Measurements from ENCODE around the gene PRR7. TPM values are rescaled to one million over a fixed set of nuclear protein-coding genes. Genes with fewer than 3 reads are reported as not detected.

PRR7 gene
- polyA plus RNA-seq, 2 donors, result 2.0 to 4.9 TPM

GRCh38 chr5:177457852-177458681 is 11.5 kb downstream of the PRR7 start:
- no peaks in the 10 kb centered on the region for H3K9me3 ChIP-seq (ENCODE audit: control insufficient read depth in 2 of 2, insufficient read depth in 1 of 2, low read depth in 1 of 2, low read length in 1 of 2)
- H3K36me3 ChIP-seq (ENCODE audit: control insufficient read depth in 2 of 2, insufficient read depth in 2 of 2, low read length in 1 of 2), result peaks cover 3% of the 10 kb centered on the region in 2 donors
- H3K27ac ChIP-seq (ENCODE audit: low read depth in 2 of 2, low read length in 1 of 2), result no peak overlapping the region
- no peak overlapping the region for H3K4me3 ChIP-seq (ENCODE audit: low read depth in 1 of 2, low read length in 2 of 2)
- WGBS, 2 donors, result 82 to 85% methylated on average over 20 of the region's 20 CpGs
- H3K4me1 ChIP-seq (ENCODE audit: control insufficient read depth in 2 of 2, insufficient read depth in 2 of 2, low read length in 1 of 2), result peaks cover 0 to 13% of the 10 kb centered on the region in 2 donors
- no peaks in the 10 kb centered on the region for H3K27me3 ChIP-seq (ENCODE audit: control insufficient read depth in 1 of 2, insufficient read depth in 2 of 2, low read length in 2 of 2)

- no peaks in the 10 kb centered on the region for H3K27me3 ChIP-seq (ENCODE audit: control insufficient read depth in 1 of 2, insufficient read depth in 2 of 2, low read length in 2 of 2)
- no peak overlapping the region for H3K27ac ChIP-seq (ENCODE audit: low read depth in 2 of 2, low read length in 1 of 2)
- H3K4me3 ChIP-seq (ENCODE audit: low read depth in 1 of 2, low read length in 2 of 2), result no peak overlapping the region
- WGBS, 2 donors, result 85 to 88% methylated on average over 14 of the region's 14 CpGs
- peaks cover 0 to 6% of the 10 kb centered on the region in 2 donors for H3K4me1 ChIP-seq (ENCODE audit: control insufficient read depth in 2 of 2, insufficient read depth in 2 of 2, low read length in 1 of 2)
- H3K9me3 ChIP-seq (ENCODE audit: control insufficient read depth in 2 of 2, insufficient read depth in 1 of 2, low read depth in 1 of 2, low read length in 1 of 2), result no peaks in the 10 kb centered on the region
- peaks cover 3% of the 10 kb centered on the region in 2 donors for H3K36me3 ChIP-seq (ENCODE audit: control insufficient read depth in 2 of 2, insufficient read depth in 2 of 2, low read length in 1 of 2)
Observed at GRCh38 chr5:177458912-177459350, 12.3 kb downstream of the PRR7 start.

GRCh38 chr5:177459357-177459756 is 12.7 kb downstream of the PRR7 start:
- Histone ChIP-seq H3K9me3 (ENCODE audit: control insufficient read depth in 2 of 2, insufficient read depth in 1 of 2, low read depth in 1 of 2, low read length in 1 of 2) (no peaks in the 10 kb centered on the region), H3K27ac (ENCODE audit: low read depth in 2 of 2, low read length in 1 of 2) (no peak overlapping the region), H3K4me1 (ENCODE audit: control insufficient read depth in 2 of 2, insufficient read depth in 2 of 2, low read length in 1 of 2) (peaks cover 0 to 4% of the 10 kb centered on the region in 2 donors), H3K4me3 (ENCODE audit: low read depth in 1 of 2, low read length in 2 of 2) (no peak overlapping the region), H3K27me3 (ENCODE audit: control insufficient read depth in 1 of 2, insufficient read depth in 2 of 2, low read length in 2 of 2) (no peaks in the 10 kb centered on the region), H3K36me3 (ENCODE audit: control insufficient read depth in 2 of 2, insufficient read depth in 2 of 2, low read length in 1 of 2) (peaks cover 3% of the 10 kb centered on the region in 2 donors)
- WGBS, 2 donors, result 86 to 90% methylated on average over 11 of the region's 11 CpGs

- Histone ChIP-seq H3K4me1 (ENCODE audit: control insufficient read depth in 2 of 2, insufficient read depth in 2 of 2, low read length in 1 of 2) (no peaks in the 10 kb centered on the region), H3K36me3 (ENCODE audit: control insufficient read depth in 2 of 2, insufficient read depth in 2 of 2, low read length in 1 of 2) (peaks cover 3% of the 10 kb centered on the region in 2 donors), H3K4me3 (ENCODE audit: low read depth in 1 of 2, low read length in 2 of 2) (no peak overlapping the region), H3K9me3 (ENCODE audit: control insufficient read depth in 2 of 2, insufficient read depth in 1 of 2, low read depth in 1 of 2, low read length in 1 of 2) (no peaks in the 10 kb centered on the region), H3K27ac (ENCODE audit: low read depth in 2 of 2, low read length in 1 of 2) (no peak overlapping the region), H3K27me3 (ENCODE audit: control insufficient read depth in 1 of 2, insufficient read depth in 2 of 2, low read length in 2 of 2) (no peaks in the 10 kb centered on the region)
- WGBS, 2 donors, result 91 to 92% methylated on average over 28 of the region's 28 CpGs
Observed at GRCh38 chr5:177459819-177460628, 13.4 kb downstream of the PRR7 start.

GRCh38 chr5:177462021-177462670 is 15.5 kb downstream of the PRR7 start:
- 72 to 81% methylated on average over 27 of the region's 27 CpGs for WGBS, 2 donors
- Histone ChIP-seq H3K9me3 (ENCODE audit: control insufficient read depth in 2 of 2, insufficient read depth in 1 of 2, low read depth in 1 of 2, low read length in 1 of 2) (no peaks in the 10 kb centered on the region), H3K4me1 (ENCODE audit: control insufficient read depth in 2 of 2, insufficient read depth in 2 of 2, low read length in 1 of 2) (no peaks in the 10 kb centered on the region), H3K36me3 (ENCODE audit: control insufficient read depth in 2 of 2, insufficient read depth in 2 of 2, low read length in 1 of 2) (peaks cover 5 to 15% of the 10 kb centered on the region in 2 donors), H3K27me3 (ENCODE audit: control insufficient read depth in 1 of 2, insufficient read depth in 2 of 2, low read length in 2 of 2) (no peaks in the 10 kb centered on the region), H3K4me3 (ENCODE audit: low read depth in 1 of 2, low read length in 2 of 2) (no peak overlapping the region), H3K27ac (ENCODE audit: low read depth in 2 of 2, low read length in 1 of 2) (peak overlapping the region in 1 of 2 donors; percentile 29)

- Histone ChIP-seq H3K9me3 (ENCODE audit: control insufficient read depth in 2 of 2, insufficient read depth in 1 of 2, low read depth in 1 of 2, low read length in 1 of 2) (no peaks in the 10 kb centered on the region), H3K27me3 (ENCODE audit: control insufficient read depth in 1 of 2, insufficient read depth in 2 of 2, low read length in 2 of 2) (no peaks in the 10 kb centered on the region), H3K27ac (ENCODE audit: low read depth in 2 of 2, low read length in 1 of 2) (no peak overlapping the region), H3K4me3 (ENCODE audit: low read depth in 1 of 2, low read length in 2 of 2) (no peak overlapping the region), H3K4me1 (ENCODE audit: control insufficient read depth in 2 of 2, insufficient read depth in 2 of 2, low read length in 1 of 2) (peaks cover 0 to 4% of the 10 kb centered on the region in 2 donors), H3K36me3 (ENCODE audit: control insufficient read depth in 2 of 2, insufficient read depth in 2 of 2, low read length in 1 of 2) (peaks cover 2 to 15% of the 10 kb centered on the region in 2 donors)
- WGBS, 2 donors, result 96 to 97% methylated on average over 11 of the region's 11 CpGs
Observed at GRCh38 chr5:177465044-177465443, 18.4 kb downstream of the PRR7 start.

- no peak overlapping the region for H3K27ac ChIP-seq (ENCODE audit: low read depth in 2 of 2, low read length in 1 of 2)
Observed at GRCh38 chr5:177466861-177467260, 20.2 kb downstream of the PRR7 start.

GRCh38 chr5:177467436-177467835 is 20.8 kb downstream of the PRR7 start:
- Histone ChIP-seq H3K36me3 (ENCODE audit: control insufficient read depth in 2 of 2, insufficient read depth in 2 of 2, low read length in 1 of 2) (peaks cover 2 to 14% of the 10 kb centered on the region in 2 donors), H3K9me3 (ENCODE audit: control insufficient read depth in 2 of 2, insufficient read depth in 1 of 2, low read depth in 1 of 2, low read length in 1 of 2) (no peaks in the 10 kb centered on the region), H3K4me3 (ENCODE audit: low read depth in 1 of 2, low read length in 2 of 2) (no peak overlapping the region), H3K27ac (ENCODE audit: low read depth in 2 of 2, low read length in 1 of 2) (no peak overlapping the region), H3K27me3 (ENCODE audit: control insufficient read depth in 1 of 2, insufficient read depth in 2 of 2, low read length in 2 of 2) (no peaks in the 10 kb centered on the region), H3K4me1 (ENCODE audit: control insufficient read depth in 2 of 2, insufficient read depth in 2 of 2, low read length in 1 of 2) (peaks cover 6 to 16% of the 10 kb centered on the region in 2 donors)
- WGBS, 2 donors, result 95% methylated on average over 31 of the region's 31 CpGs

More at GRCh38 chr5:177466861-177467260, 20.2 kb downstream of the PRR7 start:
- WGBS, 2 donors, result 95% methylated on average over 25 of the region's 25 CpGs
- no peak overlapping the region for H3K4me3 ChIP-seq (ENCODE audit: low read depth in 1 of 2, low read length in 2 of 2)
- H3K4me1 ChIP-seq (ENCODE audit: control insufficient read depth in 2 of 2, insufficient read depth in 2 of 2, low read length in 1 of 2), result peaks cover 4 to 10% of the 10 kb centered on the region in 2 donors
- H3K9me3 ChIP-seq (ENCODE audit: control insufficient read depth in 2 of 2, insufficient read depth in 1 of 2, low read depth in 1 of 2, low read length in 1 of 2), result no peaks in the 10 kb centered on the region
- H3K36me3 ChIP-seq (ENCODE audit: control insufficient read depth in 2 of 2, insufficient read depth in 2 of 2, low read length in 1 of 2), result peaks cover 2 to 14% of the 10 kb centered on the region in 2 donors
- no peaks in the 10 kb centered on the region for H3K27me3 ChIP-seq (ENCODE audit: control insufficient read depth in 1 of 2, insufficient read depth in 2 of 2, low read length in 2 of 2)

GRCh38 chr5:177468329-177468684 is 21.7 kb downstream of the PRR7 start:
- Histone ChIP-seq H3K27me3 (ENCODE audit: control insufficient read depth in 1 of 2, insufficient read depth in 2 of 2, low read length in 2 of 2) (no peaks in the 10 kb centered on the region), H3K4me3 (ENCODE audit: low read depth in 1 of 2, low read length in 2 of 2) (no peak overlapping the region), H3K36me3 (ENCODE audit: control insufficient read depth in 2 of 2, insufficient read depth in 2 of 2, low read length in 1 of 2) (peaks cover 2 to 14% of the 10 kb centered on the region in 2 donors), H3K9me3 (ENCODE audit: control insufficient read depth in 2 of 2, insufficient read depth in 1 of 2, low read depth in 1 of 2, low read length in 1 of 2) (no peaks in the 10 kb centered on the region), H3K27ac (ENCODE audit: low read depth in 2 of 2, low read length in 1 of 2) (no peak overlapping the region), H3K4me1 (ENCODE audit: control insufficient read depth in 2 of 2, insufficient read depth in 2 of 2, low read length in 1 of 2) (peaks cover 9 to 19% of the 10 kb centered on the region in 2 donors)
- 79 to 80% methylated on average over 2 of the region's 2 CpGs for WGBS, 2 donors

All from esophagus (tissue), 2 donors.